CD4-positive, alpha-beta T cell (primary cell): ENCODE measurements around the gene LAMA3. TPM values are rescaled to one million over a fixed set of nuclear protein-coding genes. Genes with fewer than 3 reads are reported as not detected.

ENCODE experiments used
- ATAC-seq: fragments of 200-7000 bp; cut with Tn5 transposase; one replicate; pipeline ENCODE4 v1.10.0; 2022; ENCODE audit warnings: mild to moderate bottlenecking; ENCODE audit not compliant: poor library complexity
- CTCF ChIA-PET: fragments of 350-600 bp; sonication (Branson Sonifier 250); formaldehyde crosslinking; loops from one replicate; lab custom pipeline; 2021; ENCODE audit warnings: antibody characterized with exemption, inconsistent platforms; lab: Charles Lee
- POLR2A ChIA-PET: fragments of 350-600 bp; sonication (Branson Sonifier 250); formaldehyde crosslinking; loops from one replicate; lab custom pipeline; 2021; ENCODE audit warnings: antibody characterized with exemption, inconsistent platforms; lab: Charles Lee
- DNase-seq, 14 experiments: peaks; one replicate each; pipeline ENCODE4 v3.0.0-alpha.2; 2013 to 2020; ENCODE audit warnings: mixed read lengths in 2 of 14
- H3K27ac ChIP-seq, 2 donors: one replicate each; pipeline versions ENCODE4 v1.5.1 to v1.7.0; 2013; ENCODE audit warnings: low read length in 2 of 2, low read depth in 1 of 2, mild to moderate bottlenecking in 1 of 2
- H3K27me3 ChIP-seq, 2 experiments: 1 replicate in 1 of 2; 2 replicates in 1 of 2; pipeline versions ENCODE4 v1.6.1 to v1.7.0; 2013; ENCODE audit warnings: low read length in 2 of 2, control low read depth in 1 of 2, mild to moderate bottlenecking in 1 of 2, moderate library complexity in 1 of 2; ENCODE audit not compliant: insufficient read depth in 2 of 2, control insufficient read depth in 1 of 2
- H3K36me3 ChIP-seq: one replicate; pipeline ENCODE4 v1.6.1; 2013; ENCODE audit warnings: low read length, control low read depth; ENCODE audit not compliant: insufficient read depth
- H3K4me1 ChIP-seq: one replicate; pipeline ENCODE4 v1.6.1; 2013; ENCODE audit warnings: low read length, control low read depth; ENCODE audit not compliant: insufficient read depth
- H3K4me3 ChIP-seq: one replicate; pipeline ENCODE4 v1.5.1; 2013; ENCODE audit warnings: mild to moderate bottlenecking, low read length, moderate library complexity
- H3K9me3 ChIP-seq, 2 experiments: 1 replicate in 1 of 2; 2 replicates in 1 of 2; pipeline versions ENCODE4 v1.6.1 to v1.7.0; 2013; ENCODE audit warnings: low read length in 2 of 2, mild to moderate bottlenecking in 2 of 2, control low read depth in 1 of 2, moderate library complexity in 1 of 2; ENCODE audit not compliant: control insufficient read depth in 1 of 2, insufficient read depth in 1 of 2
- H3K27ac Mint-ChIP-seq: one replicate; pipeline ENCODE4 v1.8.0; 2020; ENCODE audit warnings: mixed read lengths
- H3K27me3 Mint-ChIP-seq: one replicate; pipeline ENCODE4 v1.8.0; 2021; ENCODE audit warnings: mixed read lengths
- H3K36me3 Mint-ChIP-seq: one replicate; pipeline ENCODE4 v1.8.0; 2021; ENCODE audit warnings: low read depth, mixed read lengths
- H3K4me1 Mint-ChIP-seq: one replicate; pipeline ENCODE4 v1.8.0; 2021; ENCODE audit warnings: low read depth, mixed read lengths
- H3K4me3 Mint-ChIP-seq: one replicate; pipeline ENCODE4 v1.8.0; 2020; ENCODE audit warnings: mild to moderate bottlenecking, mixed read lengths
- H3K9me3 Mint-ChIP-seq: one replicate; pipeline ENCODE4 v1.8.0; 2020; ENCODE audit warnings: mixed read lengths
- intact Hi-C, 2 experiments: fragments of 100-400 bp; cut with DNase I in 1 of 2; cut with micrococcal nuclease in 1 of 2; formaldehyde crosslinking; loops; one replicate each; pipeline versions ENCODE4 v1.15.1 to v1.9.0; 2023 to 2025; cut with DNase I, micrococcal nuclease
- total RNA-seq, 174 experiments: library from RNA in 2 of 174; stranded (reverse) in 2 of 174; gene quantifications; one replicate each; pipeline ENCODE4 v1.2.3 and lab custom pipeline; 2021 to 2026
- TF ChIP-seq, protein P1 (sequence below): fragments of 200-600 bp; IDR thresholded peaks from one replicate; pipeline ENCODE4 v1.8.0; 2022; ENCODE audit warnings: antibody characterized with exemption, mild to moderate bottlenecking

LAMA3 gene
- total RNA-seq, 2 experiments from 2014 or later, result 0.19 TPM; not detected in 1

DNA sequence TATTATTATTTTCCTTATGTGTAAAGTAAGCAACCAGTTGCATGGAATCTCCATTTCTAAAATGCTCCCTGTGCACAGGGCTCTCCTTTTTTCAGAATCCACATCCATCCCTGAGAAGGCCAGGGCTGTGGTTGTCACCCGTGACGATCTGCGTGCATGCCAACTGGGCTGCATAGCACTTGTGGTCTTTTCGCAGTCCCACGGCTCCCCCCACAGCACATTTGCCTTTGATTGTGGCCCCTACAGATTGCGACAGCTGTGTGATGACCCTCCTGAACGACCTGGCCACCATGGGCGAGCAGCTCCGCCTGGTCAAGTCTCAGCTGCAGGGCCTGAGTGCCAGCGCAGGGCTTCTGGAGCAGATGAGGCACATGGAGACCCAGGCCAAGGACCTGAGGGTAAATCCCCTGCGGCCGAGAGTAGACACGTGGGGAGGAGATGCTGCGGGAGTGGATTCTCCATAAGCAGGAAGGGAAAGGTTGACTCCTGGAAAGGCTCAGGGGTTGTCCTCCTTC, 205.5 kb downstream of the LAMA3 start:
- Histone ChIP-seq H3K4me3 (no peak overlapping the region), H3K9me3 (no peaks in the 10 kb centered on the region), H3K36me3 (no peaks in the 10 kb centered on the region), H3K27ac (no peak overlapping the region), H3K4me1 (no peaks in the 10 kb centered on the region), H3K27me3 (no peaks in the 10 kb centered on the region)
- ChIA-PET POLR2A (no interaction called here), CTCF (no interaction called here)
- Mint-ChIP-seq H3K27ac (no peak overlapping the region), H3K9me3 (no peaks in the 10 kb centered on the region), H3K27me3 (no peaks in the 10 kb centered on the region), H3K4me1 (no peaks in the 10 kb centered on the region), H3K4me3 (no peak overlapping the region), H3K36me3 (no peaks in the 10 kb centered on the region)
- no peak for DNase-seq
- intact Hi-C loops, result loop anchor here in 1 of 2 experiments (5.0 kb wide), 1 partner anchor 37 kb away; no protein-coding TSS in a partner anchor
- TF ChIP-seq, protein P1, sequence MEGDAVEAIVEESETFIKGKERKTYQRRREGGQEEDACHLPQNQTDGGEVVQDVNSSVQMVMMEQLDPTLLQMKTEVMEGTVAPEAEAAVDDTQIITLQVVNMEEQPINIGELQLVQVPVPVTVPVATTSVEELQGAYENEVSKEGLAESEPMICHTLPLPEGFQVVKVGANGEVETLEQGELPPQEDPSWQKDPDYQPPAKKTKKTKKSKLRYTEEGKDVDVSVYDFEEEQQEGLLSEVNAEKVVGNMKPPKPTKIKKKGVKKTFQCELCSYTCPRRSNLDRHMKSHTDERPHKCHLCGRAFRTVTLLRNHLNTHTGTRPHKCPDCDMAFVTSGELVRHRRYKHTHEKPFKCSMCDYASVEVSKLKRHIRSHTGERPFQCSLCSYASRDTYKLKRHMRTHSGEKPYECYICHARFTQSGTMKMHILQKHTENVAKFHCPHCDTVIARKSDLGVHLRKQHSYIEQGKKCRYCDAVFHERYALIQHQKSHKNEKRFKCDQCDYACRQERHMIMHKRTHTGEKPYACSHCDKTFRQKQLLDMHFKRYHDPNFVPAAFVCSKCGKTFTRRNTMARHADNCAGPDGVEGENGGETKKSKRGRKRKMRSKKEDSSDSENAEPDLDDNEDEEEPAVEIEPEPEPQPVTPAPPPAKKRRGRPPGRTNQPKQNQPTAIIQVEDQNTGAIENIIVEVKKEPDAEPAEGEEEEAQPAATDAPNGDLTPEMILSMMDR, result no peak
- ATAC-seq, result no peak

DNA sequence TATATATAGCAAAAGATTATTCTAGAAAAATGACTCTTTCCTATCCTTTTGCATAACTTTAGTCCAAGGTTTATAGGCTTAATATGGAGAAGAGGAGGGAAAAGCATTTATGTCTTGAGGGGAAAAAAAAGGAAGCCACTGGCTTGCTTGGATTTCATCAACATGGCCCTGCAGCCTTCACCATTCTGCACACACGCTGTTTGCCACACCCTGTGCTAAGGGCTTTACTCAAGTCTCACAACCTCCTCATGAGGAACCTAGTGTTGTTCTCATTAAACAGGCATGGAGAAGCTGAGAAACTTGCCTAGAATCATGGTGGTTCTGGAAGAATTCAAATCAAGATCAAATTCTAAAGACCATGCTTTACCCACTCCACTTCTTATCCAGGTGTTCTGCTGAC, 208.0 kb downstream of the LAMA3 start:
- H3K4me3 Mint-ChIP-seq, result no peak overlapping the region
- Histone ChIP-seq H3K4me3 (no peak overlapping the region), H3K27ac (no peak overlapping the region), H3K4me1 (no peaks in the 10 kb centered on the region), H3K27me3 (no peaks in the 10 kb centered on the region), H3K36me3 (no peaks in the 10 kb centered on the region), H3K9me3 (no peaks in the 10 kb centered on the region)
- no peak overlapping the region for H3K27ac Mint-ChIP-seq
- intact Hi-C loops, result no loop called here
- H3K36me3 Mint-ChIP-seq, result no peaks in the 10 kb centered on the region
- H3K27me3 Mint-ChIP-seq, result no peaks in the 10 kb centered on the region
- ATAC-seq (no peak), DNase-seq (no peak)
- TF ChIP-seq, protein P1, result no peak
- ChIA-PET CTCF (interaction anchor here (0.6 to 1.3 kb wide), 2 partner anchors 21 to 267 kb away, joined by 4 to 5 read pairs; no protein-coding TSS in a partner anchor), POLR2A (no interaction called here)
- H3K4me1 Mint-ChIP-seq, result peaks cover 6% of the 10 kb centered on the region
- no peaks in the 10 kb centered on the region for H3K9me3 Mint-ChIP-seq

DNA sequence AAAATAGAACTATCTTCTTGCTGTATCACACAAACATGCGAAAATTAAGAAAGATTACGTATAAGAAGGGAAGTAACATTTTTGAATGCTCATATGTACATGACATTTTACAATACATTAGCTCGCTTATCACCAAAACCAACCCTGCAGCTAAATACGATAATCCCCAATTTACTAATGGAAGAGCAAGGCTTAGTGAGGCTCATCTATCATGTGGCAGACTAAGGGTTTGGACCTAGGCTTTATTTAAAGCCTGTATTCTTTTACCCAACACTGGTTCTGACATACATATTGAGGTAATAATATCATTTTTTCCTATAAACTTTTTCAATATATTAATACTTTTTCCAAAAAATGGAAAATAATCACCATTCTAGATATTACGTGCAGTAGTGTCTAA, 208.5 kb downstream of the LAMA3 start:
- Histone ChIP-seq H3K27me3 (no peaks in the 10 kb centered on the region), H3K4me3 (no peak overlapping the region), H3K27ac (no peak overlapping the region), H3K36me3 (no peaks in the 10 kb centered on the region), H3K9me3 (no peaks in the 10 kb centered on the region), H3K4me1 (no peaks in the 10 kb centered on the region)
- Mint-ChIP-seq H3K4me1 (peaks cover 6% of the 10 kb centered on the region), H3K27ac (no peak overlapping the region), H3K9me3 (no peaks in the 10 kb centered on the region), H3K36me3 (no peaks in the 10 kb centered on the region), H3K4me3 (no peak overlapping the region), H3K27me3 (no peaks in the 10 kb centered on the region)
- ChIA-PET POLR2A (no interaction called here), CTCF (interaction anchor here (0.6 to 1.3 kb wide), 2 partner anchors 20 to 266 kb away, joined by 4 to 5 read pairs; no protein-coding TSS in a partner anchor)
- intact Hi-C loops, result no loop called here
- TF ChIP-seq, protein P1, result no peak
- DNase-seq (no peak), ATAC-seq (no peak)
